SK-N-MC (cell line): ENCODE results near the gene SYTL3.
"Not testable (repeated sequence)": the region's sequence is repeated elsewhere in the genome, so short reads cannot be mapped to it uniquely, and the experiment has no call there.

Source experiments
- DNase-seq: peaks from one replicate; pipeline ENCODE4 v3.0.0-alpha.2; 2011; ENCODE audit warnings: low read depth, low spot score
- H3K27ac ChIP-seq: fragments of 200-600 bp; sonication (generic); 2 replicates; pipeline ENCODE4 v1.5.1; 2016; ENCODE audit warnings: mixed run types
- H3K36me3 ChIP-seq: fragments of 200-600 bp; sonication (generic); 2 replicates; pipeline ENCODE4 v1.6.1; 2017; ENCODE audit warnings: antibody characterized with exemption, low read length, mixed read lengths; ENCODE audit not compliant: insufficient read depth
- H3K4me3 ChIP-seq: fragments of 200-600 bp; sonication (generic); 2 replicates; pipeline ENCODE4 v1.5.1; 2016
- H3K9ac ChIP-seq: fragments of 200-600 bp; sonication (generic); 2 replicates; pipeline ENCODE4 v1.8.0; 2017; ENCODE audit warnings: mixed run types, mixed read lengths; ENCODE audit not compliant: insufficient read length
- H3K9me3 ChIP-seq: fragments of 200-600 bp; sonication (generic); 2 replicates; pipeline ENCODE4 v1.6.1; 2017; ENCODE audit warnings: low read depth, mild to moderate bottlenecking, antibody characterized with exemption, low read length, moderate library complexity, mixed read lengths
- EZH2 ChIP-seq: fragments of 200-600 bp; sonication (generic); IDR thresholded peaks from one replicate; pipeline ENCODE4 v1.6.1; 2017; ENCODE audit warnings: antibody characterized with exemption
- FOXP2 ChIP-seq: optimal IDR thresholded peaks from 2 replicates; pipeline ENCODE3; 2011; ENCODE audit warnings: mild to moderate bottlenecking, moderate library complexity; ENCODE audit not compliant: insufficient read depth; ENCODE audit errors: extremely low read length, control extremely low read depth
- POLR2AphosphoS5 ChIP-seq: IDR thresholded peaks from 2 replicates; pipeline ENCODE4 v1.6.1; 2012; ENCODE audit warnings: mild to moderate bottlenecking, low read depth, low read length, borderline replicate concordance

Gene SYTL3, protein sequence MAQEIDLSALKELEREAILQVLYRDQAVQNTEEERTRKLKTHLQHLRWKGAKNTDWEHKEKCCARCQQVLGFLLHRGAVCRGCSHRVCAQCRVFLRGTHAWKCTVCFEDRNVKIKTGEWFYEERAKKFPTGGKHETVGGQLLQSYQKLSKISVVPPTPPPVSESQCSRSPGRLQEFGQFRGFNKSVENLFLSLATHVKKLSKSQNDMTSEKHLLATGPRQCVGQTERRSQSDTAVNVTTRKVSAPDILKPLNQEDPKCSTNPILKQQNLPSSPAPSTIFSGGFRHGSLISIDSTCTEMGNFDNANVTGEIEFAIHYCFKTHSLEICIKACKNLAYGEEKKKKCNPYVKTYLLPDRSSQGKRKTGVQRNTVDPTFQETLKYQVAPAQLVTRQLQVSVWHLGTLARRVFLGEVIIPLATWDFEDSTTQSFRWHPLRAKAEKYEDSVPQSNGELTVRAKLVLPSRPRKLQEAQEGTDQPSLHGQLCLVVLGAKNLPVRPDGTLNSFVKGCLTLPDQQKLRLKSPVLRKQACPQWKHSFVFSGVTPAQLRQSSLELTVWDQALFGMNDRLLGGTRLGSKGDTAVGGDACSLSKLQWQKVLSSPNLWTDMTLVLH

DNA sequence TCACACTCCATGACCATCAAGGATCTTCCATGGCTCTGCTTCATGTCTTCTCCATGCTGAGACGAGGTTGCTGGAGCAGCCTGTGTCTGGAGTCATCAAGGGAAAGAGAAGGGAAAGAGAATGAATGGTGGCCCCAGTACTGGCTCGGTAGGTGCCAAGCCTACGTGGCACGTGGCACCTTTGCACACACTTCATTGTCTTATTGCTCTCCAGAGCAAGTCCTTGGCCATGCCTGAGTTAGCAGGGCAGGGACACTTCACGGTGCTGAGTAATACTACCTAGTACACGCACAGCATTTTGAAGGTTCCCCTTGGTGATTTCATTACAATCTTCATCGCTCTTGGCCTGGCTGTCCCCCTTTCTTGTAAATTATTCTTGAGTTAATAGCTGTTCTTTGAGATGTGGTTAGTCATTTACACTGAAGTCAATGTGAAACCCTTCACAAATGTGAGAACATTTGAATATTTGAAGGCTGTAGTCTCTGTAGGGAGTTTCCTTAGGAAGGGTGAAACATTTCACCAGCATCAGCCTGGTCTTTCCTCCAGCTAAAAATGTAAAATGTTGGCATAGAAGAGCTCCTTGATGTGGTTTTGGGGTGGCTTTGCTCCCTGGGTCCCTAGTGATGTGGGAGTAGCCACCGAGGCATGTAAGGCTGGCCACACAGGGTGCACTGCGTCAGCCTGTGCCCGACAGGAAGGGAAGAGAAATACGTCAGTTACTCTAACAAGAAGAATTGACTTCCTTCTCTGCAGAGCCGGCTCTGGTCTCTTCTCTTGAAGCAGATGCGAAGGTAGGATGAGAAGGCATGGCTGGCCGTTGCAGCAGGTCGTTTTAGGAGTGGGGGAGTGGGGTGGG lies at the start of gene SYTL3:
Gene SYTL3 (plus strand): TSS at position 766 of the 855 bp plus-strand sequence. CDS start 13,215 bp downstream, outside the sequence.
- Histone ChIP-seq H3K4me3 (no peak within 1 kb of the TSS), H3K27ac (no peak within 1 kb of the TSS), H3K36me3 (no peaks in the 10 kb centered on the region), H3K9me3 (no peaks in the 10 kb centered on the region), H3K9ac (no peak within 1 kb of the TSS)
- no peak for DNase-seq
- no peak for TF ChIP-seq FOXP2
- no peak for TF ChIP-seq POLR2AphosphoS5
- no peak for TF ChIP-seq EZH2

DNA sequence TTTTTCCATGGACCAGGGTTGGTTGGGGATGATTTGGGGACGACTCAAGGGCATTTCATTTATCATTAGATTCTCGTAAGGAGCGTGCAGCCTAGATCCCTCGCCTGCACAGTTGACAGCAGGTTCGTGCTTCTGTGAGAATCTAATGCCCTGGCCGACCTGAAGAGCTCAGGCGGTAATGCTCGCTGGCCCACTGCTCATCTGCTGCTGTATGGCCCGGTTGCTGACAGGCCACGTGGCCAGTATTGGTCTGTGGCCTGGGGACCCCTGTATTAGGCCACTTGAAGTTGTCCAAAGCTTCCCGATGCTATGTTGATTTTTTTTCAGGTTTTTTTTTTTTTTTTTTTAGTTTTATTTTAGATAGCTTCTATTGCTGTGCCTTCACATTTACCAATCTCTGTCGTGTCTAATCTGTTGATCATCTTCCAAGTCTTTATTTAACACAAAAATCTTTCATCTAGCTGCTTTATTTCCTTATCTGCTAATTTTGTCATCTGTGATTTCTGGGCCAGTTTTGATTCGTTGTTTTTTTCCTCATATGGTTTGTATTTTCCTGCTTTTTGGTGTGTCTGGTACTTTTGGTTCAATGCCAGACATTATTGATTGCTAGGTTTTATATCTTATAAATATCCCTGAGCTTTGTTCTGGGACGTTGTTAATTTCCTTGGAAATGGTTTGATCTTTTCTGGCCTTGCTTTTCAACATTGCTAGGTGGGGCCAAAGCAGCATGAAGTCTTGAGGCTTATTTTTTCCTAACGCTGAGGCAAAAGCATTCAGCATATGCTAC lies 46.4 kb upstream of the SYTL3 start:
- no peak for DNase-seq
- Histone ChIP-seq H3K9ac (no peak overlapping the region), H3K4me3 (no peak overlapping the region), H3K36me3 (peaks cover 53% of the 10 kb centered on the region), H3K27ac (0 out of 2 replicates have a peak overlapping the region, but pooled peaks have one; percentile 8), H3K9me3 (no peaks in the 10 kb centered on the region)
- TF ChIP-seq POLR2AphosphoS5 (no peak), EZH2 (no peak), FOXP2 (no peak)

DNA sequence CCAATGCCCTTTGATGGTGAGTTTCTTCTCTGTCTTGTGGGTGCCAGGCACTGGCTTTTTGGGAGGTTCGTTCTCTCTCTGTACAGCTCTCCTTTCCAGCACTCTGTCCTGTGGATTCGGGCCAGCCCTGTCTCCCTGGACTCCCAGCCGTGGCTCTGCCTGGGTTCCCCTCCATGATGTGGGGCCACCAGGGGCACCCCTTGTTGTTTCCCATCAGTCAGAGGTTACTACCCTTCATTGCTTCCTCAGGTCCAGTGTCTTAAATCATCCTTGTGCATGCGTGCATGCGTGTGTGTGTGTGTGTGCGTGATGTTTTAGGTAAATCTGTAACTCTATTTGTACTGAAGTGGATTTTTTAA lies 45.8 kb upstream of the SYTL3 start:
- Histone ChIP-seq H3K36me3 (peaks cover 59% of the 10 kb centered on the region), H3K9ac (no peak overlapping the region), H3K9me3 (no peaks in the 10 kb centered on the region), H3K27ac (0 out of 2 replicates have a peak overlapping the region, but pooled peaks have one; percentile 8), H3K4me3 (no peak overlapping the region)
- TF ChIP-seq FOXP2 (no peak), POLR2AphosphoS5 (no peak), EZH2 (no peak)
- DNase-seq = no peak

DNA sequence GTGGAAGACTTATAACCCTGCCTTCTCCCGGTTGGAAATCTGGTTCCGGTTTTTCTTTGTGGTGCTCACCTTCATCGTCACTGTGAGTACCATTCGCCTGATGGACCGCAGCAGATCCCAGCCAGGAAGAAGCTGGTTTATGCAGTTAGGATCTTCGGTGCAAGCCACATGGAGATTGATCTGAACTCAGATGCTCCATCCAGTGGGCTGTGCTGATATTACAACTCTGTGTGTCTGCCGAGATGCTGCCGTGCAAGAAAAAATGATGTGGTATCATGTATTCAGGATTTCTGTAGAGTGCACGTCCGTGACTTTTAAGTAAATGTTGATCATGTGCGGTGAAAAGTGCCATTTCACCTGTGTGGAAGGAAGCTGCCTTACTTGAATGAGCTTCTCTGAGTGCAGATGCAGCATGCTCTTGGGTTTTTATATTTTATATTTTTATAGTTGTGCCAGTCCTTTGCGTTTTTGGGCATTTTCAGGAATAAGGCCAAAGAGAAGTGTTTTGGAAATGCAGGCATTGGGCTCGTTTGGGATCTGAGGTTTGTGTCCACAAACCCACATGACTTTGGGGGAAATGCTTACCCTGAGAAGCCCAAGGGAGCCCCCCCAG lies 44.5 kb upstream of the SYTL3 start:
- Histone ChIP-seq H3K27ac (no peak overlapping the region), H3K9ac (no peak overlapping the region), H3K4me3 (no peak overlapping the region), H3K36me3 (peaks cover 65% of the 10 kb centered on the region), H3K9me3 (no peaks in the 10 kb centered on the region)
- peak; percentile 28 for DNase-seq
- TF ChIP-seq EZH2 (no peak), POLR2AphosphoS5 (no peak), FOXP2 (no peak)

DNA sequence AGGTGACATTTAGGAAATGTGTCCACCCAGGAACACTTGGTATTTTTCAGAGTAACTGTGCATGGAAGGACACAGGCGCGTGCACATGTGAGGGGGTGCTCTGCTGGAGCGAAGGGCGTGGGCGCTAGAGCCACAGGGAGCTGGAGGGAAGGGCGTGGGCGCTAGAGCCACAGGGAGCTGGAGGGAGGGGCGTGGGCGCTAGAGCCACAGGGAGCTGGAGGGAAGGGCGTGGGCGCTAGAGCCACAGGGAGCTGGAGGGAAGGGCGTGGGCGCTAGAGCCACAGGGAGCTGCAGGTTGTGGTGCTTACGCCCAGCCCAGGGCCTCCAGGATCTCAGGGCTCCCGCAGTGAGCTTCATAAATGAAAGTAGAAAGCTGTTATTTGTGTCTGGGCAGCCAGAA lies 43.8 kb upstream of the SYTL3 start:
- H3K36me3 ChIP-seq = peaks cover 71% of the 10 kb centered on the region
- H3K9me3 ChIP-seq, H3K27ac ChIP-seq, H3K4me3 ChIP-seq, DNase-seq, H3K9ac ChIP-seq: not testable (repeated sequence)

DNA sequence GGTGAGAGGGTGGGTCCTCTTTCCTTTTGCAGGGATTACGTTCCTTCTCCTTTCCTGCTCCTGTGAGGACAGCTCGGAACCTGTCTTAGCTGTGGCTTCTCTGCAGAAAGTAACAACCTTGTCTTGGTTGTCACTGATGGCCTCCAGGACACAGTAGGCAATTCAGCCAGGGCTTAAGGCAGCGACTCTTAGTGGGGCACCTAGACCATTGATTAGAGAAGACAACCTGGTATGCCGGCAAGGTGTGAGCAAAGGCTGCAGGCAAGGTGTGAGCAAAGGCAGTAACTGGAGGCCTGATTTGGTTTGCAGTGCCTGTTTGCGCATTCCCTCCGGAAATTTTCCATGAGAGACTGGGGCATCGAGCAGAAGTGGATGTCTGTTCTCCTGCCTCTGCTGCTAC lies 42.9 kb upstream of the SYTL3 start:
- no peak overlapping the region for H3K4me3 ChIP-seq
- no peak for TF ChIP-seq EZH2
- no peak for TF ChIP-seq POLR2AphosphoS5
- TF ChIP-seq FOXP2 = no peak
- peaks cover 76% of the 10 kb centered on the region for H3K36me3 ChIP-seq
- no peak overlapping the region for H3K27ac ChIP-seq
- no peaks in the 10 kb centered on the region for H3K9me3 ChIP-seq
- no peak overlapping the region for H3K9ac ChIP-seq
- no peak for DNase-seq

DNA sequence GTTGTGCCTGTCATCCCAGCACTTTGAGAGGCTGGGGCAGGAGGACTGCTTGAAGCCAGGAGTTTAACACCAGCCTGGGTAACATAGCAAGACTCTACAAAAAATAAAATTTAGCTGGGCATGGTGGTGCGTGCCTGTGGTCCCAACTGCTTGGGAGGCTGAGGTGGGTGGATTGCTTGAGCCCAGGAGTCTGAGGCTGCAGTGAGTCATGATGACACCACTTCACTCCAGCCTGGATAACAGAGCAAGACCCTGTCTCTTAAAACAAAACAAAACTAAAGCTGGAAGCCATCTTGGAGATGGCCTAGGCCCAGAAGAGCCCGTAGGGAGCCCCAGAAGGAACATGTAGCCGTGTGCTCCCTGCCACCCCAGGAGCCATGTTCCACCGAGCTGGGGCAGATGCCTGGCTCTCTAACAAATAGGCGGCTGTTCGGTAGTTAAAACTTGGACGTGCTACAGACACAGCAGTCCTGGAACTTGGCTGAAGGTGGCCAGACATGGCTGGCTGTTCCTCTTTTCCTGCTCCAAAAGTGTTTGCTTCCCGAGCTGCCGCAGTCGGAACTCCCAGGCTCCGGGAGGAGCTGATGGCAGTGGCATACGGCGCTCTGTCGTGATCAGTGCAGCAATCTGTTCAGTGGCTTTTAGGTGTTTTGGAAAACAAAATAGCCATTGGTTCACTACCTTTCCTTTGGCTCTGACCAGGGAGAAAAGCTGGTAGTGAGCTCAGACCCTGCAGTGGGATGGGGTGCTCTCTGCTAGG lies 42.3 kb upstream of the SYTL3 start:
- Histone ChIP-seq H3K36me3 (peaks cover 80% of the 10 kb centered on the region), H3K27ac (no peak overlapping the region), H3K9ac (no peak overlapping the region)

More for the DNA sequence above, 42.3 kb upstream of the SYTL3 start:
- no peaks in the 10 kb centered on the region for H3K9me3 ChIP-seq
- no peak overlapping the region for H3K4me3 ChIP-seq
- TF ChIP-seq POLR2AphosphoS5 (no peak), FOXP2 (no peak), EZH2 (no peak)
- DNase-seq = no peak
